Cardiac septum (tissue), 1 donor: Measurements from ENCODE around the gene MUCL1. TPM values are rescaled to one million over a fixed set of nuclear protein-coding genes. Genes with fewer than 3 reads are reported as not detected.
"Not testable (repeated sequence)": the region's sequence is repeated elsewhere in the genome, so short reads cannot be mapped to it uniquely, and the experiment has no call there.

Experiments used
- DNase-seq: peaks from one replicate; pipeline ENCODE4 v3.0.0-alpha.2; 2020; ENCODE audit warnings: low spot score
- intact Hi-C: fragments of 100-400 bp; cut with DNase I; formaldehyde crosslinking; loops from one replicate; pipeline ENCODE4 v1.14.0; 2022
- long read RNA-seq: library from polyadenylated mRNA; unstranded; transcript quantifications from one replicate; pipeline ENCODE4 v2.0.0, GENCODE V29; 2021
- total RNA-seq: library from RNA; stranded (reverse); fragmentation: NEBNext Ultra II Directional; extraction: Animal tissue kit (Norgen Biotek cat#: 25700); gene quantifications from one replicate; pipeline ENCODE4 v1.2.1, GENCODE V29; 2021
- donor health status: DM: no; HTN: no; CAD: no.

MUCL1 gene, protein sequence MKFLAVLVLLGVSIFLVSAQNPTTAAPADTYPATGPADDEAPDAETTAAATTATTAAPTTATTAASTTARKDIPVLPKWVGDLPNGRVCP
- total RNA-seq = not detected
- long read RNA-seq = 0 reads

DNA sequence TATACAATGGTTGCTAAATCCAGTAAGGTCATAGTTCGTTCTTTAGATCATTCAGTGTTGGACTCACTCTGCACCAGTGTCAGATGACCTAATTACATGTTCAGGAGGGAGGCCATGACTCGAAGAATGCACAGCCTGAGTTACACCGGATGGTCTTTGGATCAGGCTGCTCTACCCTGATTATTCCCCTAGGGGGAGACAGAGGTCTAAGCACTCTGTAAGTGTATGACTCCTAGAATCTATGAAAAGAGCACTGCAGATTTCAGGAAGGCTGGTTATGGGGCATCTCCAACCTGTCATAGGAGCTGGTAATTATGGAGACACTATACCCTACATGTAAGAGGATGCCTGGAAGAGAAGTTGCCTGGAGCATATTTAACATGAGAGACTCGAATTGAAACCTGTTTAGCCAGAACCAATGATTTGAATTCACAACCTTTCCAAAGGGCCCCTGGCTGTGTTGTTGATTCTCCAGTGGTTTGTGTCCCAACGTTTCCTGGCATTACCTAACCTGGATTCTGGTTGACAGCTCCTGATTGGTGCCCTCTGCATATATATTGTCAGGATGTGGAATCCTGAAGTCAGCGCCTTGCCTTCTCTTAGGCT is at the start of gene MUCL1:
MUCL1 (plus strand) TSS at position 584 of the 606 bp plus-strand sequence. CDS start 67 bp downstream, outside the sequence.
- no peak for DNase-seq
- intact Hi-C loops = no loop called here

- intact Hi-C loops = no loop called here
- no peak for DNase-seq
Observed at GRCh38 chr12:54821676-54822075, 32.6 kb upstream of the MUCL1 start.

DNA sequence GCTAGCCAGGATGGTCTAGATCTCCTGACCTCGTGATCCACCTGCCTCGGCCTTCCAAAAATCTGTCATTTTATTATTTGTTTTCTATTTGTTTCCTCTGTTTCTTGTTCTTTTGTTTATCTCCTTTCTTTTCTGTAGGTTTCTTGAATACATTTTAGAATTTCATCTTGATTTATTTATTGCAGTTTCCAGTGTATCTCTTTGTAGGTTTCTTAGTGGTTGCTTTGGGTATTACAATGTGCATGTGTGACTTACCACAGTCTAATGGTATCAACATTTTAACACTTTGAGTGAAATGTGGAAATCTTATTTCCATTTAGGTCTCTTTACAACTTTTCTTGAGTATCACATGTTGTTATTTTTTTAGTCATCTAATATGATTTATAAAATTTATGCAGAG is 29.9 kb upstream of the MUCL1 start:
- intact Hi-C loops = no loop called here
- no peak for DNase-seq

GRCh38 chr12:54829511-54829910 is 24.8 kb upstream of the MUCL1 start:
- no peak for DNase-seq
- intact Hi-C loops = no loop called here

DNA sequence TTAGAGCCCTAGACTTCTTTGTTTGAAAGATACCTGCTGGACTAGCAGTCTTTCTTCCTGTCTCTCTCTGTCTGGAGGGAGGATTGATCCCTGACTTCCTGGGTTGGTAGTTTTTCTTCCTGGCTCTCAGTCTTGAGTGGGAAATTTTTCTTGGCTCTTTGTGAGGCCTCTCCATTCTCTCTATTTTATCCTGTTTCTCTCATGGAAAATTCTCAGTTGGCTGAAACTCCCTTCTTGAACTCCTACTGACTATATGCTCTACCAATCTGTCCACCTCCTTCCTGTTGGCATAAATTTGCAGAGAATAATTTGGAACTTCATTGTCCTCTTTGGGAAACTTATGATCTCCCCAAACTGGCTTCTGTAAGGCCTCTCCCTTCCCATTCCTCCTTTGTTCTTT is 24.1 kb upstream of the MUCL1 start:
- no peak for DNase-seq
- intact Hi-C loops = no loop called here

DNA sequence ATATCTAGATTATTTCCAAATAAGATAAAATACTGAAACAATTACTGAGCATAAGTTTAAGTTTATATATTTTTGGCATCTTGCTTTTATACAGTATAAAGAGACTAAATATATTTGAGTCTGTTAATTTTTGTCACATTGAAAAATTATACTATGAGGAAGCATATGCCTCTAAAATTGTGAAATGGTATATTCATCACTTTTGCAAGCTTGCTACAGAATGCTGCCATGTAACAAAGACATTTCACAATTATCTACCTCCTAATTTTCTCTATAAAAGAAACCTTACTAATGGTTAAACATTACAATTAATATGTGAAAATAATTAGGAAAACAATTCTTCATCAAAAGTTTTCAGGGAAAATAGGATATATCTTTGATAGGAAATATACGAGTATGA is 22.7 kb upstream of the MUCL1 start:
- intact Hi-C loops = no loop called here
- DNase-seq = no peak

- intact Hi-C loops = no loop called here
- no peak for DNase-seq
Observed at GRCh38 chr12:54840244-54840865, 14.0 kb upstream of the MUCL1 start.

DNA sequence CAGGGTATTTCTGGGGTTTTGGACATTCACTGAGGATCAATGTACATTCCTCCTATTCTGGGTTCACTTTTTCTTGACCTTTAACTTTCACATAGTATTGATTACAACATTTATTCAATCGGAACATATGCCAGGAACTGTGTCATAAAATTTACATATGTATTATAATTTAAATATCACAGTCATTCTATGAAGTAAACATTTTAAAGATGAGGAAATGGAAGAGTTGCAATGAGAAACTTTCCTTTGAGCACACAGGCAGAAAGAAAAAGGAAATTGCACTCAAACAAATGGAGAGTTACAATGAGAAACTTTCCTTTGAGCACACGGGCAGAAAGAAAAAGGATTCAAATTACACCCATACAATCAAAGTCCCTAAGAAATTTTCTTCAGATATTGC is 3.1 kb downstream of the MUCL1 start:
- intact Hi-C loops = loop anchor here (5.0 kb wide), 1 partner anchor 95 kb away; no protein-coding TSS in a partner anchor
- DNase-seq = no peak

DNA sequence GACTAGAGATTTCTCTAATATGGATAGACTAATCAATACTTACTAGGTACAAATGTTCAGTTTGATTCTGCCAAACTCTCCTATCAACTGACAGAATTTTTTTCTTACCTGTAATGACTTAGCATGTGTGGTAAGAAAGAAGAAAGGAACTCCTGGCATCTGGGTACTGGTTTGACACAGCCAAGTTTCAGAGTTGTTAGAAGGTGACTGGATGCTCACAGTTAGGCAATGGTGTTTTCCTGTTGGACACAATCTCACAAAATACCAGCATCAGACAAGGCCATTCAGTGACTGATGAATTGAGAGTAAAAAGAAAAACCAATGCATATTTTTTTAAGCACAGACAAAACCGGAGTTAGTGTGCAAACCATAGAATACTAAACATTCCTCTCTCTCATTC is 4.2 kb downstream of the MUCL1 start:
- DNase-seq = no peak
- intact Hi-C loops = loop anchor here (5.0 kb wide), 1 partner anchor 94 kb away; no protein-coding TSS in a partner anchor

GRCh38 chr12:54859502-54859901 is 5.2 kb downstream of the MUCL1 start:
- intact Hi-C loops = loop anchor here (5.0 kb wide), 1 partner anchor 93 kb away; no protein-coding TSS in a partner anchor
- DNase-seq = no peak

- intact Hi-C loops = no loop called here
Observed at GRCh38 chr12:54861927-54862326, 7.6 kb downstream of the MUCL1 start.

DNA sequence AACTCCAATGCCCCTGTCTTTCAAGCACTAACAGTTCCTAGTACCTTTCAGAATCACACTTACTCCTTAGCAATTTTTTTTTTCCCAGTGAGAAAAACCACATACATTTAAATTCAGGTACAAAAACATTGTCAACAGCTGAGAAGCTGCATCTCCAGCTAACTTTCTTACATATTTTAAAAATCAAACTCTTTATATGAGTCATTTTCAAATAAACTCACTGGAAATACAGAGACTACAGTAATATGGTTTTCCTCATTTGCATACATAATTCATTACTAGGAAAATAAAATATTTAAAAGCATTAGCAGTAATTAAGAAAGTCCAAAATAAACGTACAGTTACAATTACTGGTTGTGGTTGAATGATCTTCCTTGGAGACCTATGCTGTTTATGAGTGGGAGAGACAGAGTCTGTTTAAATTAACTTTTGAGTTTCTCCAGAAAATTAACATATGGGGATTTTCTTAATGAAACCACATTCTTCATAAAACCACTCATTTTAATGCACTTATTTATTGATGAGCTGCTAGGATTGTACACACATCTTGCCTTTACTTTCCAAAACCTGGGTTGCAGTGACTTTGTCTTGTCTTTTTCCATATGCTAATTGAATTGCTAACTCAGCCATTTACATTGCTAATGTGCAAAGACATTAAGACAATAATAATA is 9.8 kb downstream of the MUCL1 start:
- no peak for DNase-seq
- intact Hi-C loops = no loop called here

More at GRCh38 chr12:54861927-54862326, 7.6 kb downstream of the MUCL1 start:
- DNase-seq = no peak

DNA sequence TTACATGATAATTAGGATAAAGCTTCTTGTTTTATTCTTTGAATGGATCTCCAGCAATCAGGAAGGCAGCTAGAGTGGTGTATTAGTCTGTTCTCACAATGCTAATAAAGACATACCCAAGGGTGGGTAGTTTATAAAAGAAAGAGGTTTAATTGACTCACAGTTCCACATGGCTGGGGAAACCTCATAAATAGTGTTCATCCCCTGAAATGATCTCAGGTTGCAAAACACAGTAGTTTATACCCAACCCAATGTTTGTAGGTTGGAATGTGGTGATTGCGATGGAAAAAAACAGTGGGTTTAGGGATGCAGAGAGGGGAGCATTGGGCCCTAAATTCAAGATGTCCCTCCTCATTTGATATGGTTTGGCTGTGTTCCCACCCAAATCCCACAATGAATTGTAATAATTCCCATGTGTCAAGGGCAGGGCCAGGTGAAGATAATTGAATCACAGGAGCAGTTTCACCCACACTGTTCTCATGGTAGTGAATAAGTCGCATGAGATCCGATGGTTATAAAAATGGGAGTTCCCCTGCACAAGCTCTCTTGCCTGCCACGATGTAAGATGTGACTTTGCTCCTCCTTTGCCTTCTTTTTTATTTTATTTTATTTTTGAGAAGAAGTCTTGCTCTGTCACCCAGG is 11.5 kb downstream of the MUCL1 start:
- intact Hi-C loops = no loop called here
- no peak for DNase-seq

DNA sequence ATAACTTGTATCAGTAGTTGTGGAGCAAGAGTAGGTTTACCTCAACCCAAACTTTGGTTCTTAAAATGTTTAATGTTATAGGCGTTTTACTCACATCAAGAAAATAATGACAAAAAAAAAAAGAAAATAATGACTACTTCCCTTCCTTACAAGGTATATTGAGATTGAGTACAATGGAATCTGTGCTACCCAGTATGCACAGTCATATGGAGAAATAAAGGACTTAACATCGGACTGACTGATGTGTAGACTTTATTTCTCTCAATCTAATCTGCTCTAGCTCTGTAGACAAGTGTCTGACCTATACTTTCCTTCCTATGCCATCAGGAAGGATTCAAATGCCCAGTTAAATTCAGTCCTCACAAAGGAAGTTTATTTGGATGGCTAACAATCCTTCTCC is 14.4 kb downstream of the MUCL1 start:
- intact Hi-C loops = no loop called here
- DNase-seq = no peak

DNA sequence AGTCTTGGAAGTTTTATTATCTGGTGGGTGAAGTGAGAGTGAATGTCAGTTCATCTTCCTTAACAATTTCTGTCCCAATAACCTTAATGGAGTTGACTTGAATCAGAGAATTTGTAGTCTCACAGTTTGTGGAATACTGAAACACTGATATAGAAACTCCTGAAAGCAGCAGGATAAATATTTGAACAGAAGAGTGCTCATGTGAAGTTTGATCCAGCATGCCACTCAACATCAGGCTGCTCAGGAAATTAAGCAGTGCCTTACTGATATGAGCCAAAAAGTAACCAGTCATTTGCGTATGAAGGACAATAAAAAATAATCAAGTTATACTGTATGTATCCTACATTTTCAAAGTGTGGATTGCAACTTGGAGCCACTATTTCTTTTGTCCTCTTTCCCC is 15.7 kb downstream of the MUCL1 start:
- intact Hi-C loops = no loop called here
- no peak for DNase-seq

GRCh38 chr12:54870617-54871016 is 16.3 kb downstream of the MUCL1 start:
- intact Hi-C loops = no loop called here
- no peak for DNase-seq

DNA sequence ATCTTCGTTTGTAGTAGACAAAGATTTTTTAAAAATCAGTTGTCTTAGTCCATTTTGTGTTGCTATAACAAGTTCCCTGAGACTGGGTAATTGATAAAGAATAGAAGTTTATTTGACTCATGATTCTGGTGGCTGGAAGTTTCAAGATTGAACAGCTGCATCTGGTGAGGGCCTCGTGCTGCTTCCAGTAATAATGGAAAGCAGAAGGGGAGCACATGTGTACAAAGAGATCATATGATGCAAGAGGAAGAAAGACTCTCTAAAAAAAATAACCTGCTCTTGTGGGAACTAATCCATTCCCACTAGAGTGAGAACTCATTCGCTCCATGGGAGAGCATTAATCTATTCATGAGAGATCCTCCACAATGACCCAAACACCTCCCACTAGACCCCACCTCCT is 24.8 kb downstream of the MUCL1 start:
- intact Hi-C loops = no loop called here
- no peak for DNase-seq

DNA sequence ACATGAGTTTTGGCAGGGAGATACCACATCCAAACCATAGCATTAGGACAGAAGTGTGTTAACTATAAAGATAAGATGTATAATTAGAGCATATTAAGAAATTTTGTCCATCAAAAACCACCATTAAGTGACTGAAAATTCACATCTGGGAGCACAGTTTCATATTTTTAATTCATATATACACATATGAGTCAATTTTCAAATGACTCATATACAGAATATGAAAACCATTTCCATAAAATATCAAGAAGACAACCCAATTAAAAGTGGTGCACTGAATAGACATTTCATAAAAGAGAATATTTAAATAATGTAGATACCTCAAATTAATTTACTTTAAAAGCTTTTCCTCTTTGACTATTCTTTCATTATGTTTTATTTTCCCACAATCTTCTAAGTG is 25.3 kb downstream of the MUCL1 start:
- no peak for DNase-seq
- intact Hi-C loops = no loop called here

DNA sequence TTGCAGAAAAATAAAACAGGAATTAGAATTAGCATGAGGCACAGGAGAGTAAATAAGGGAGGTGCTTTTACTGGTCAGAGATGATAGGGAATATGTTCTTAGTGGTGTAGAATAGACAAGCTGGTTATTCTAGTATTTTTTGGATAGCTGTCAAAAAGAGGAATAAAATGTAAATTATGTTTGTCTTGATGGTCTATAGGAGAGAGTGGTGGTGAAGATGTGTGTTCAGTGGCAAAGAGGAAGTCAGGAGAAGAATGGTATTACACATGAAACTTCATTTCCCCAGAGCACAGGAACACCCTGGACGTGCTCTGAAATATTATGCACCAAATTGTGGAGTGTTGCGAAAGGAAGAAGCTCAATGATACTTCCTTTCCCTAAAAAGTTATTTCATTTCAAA is 27.8 kb downstream of the MUCL1 start:
- intact Hi-C loops = no loop called here
- DNase-seq = no peak

GRCh38 chr12:54882597-54882996 is 28.3 kb downstream of the MUCL1 start:
- intact Hi-C loops = not testable (repeated sequence)

More at GRCh38 chr12:54882597-54882996, 28.3 kb downstream of the MUCL1 start:
- DNase-seq = not testable (repeated sequence)
